Spleen (tissue), 7 donors: ENCODE measurements around the gene CNEP1R1.

Experiments used
- CTCF ChIP-seq, 11 experiments: fragments of 200-600 bp in 7 of 11; fragments of 450-650 bp in 4 of 11; sonication (generic) in 4 of 11; IDR thresholded peaks in 8 of 11; conservative IDR thresholded peaks in 3 of 11; 1 replicate in 7 of 11; 2 replicates in 4 of 11; pipeline versions ENCODE4 v1.4.0 to v1.8.0; 2016 to 2021; ENCODE audit warnings: antibody characterized with exemption in 11 of 11, inconsistent platforms in 4 of 11, mild to moderate bottlenecking in 1 of 11
- POLR2A ChIP-seq, 3 donors: fragments of 450-650 bp; IDR thresholded peaks; one replicate each; pipeline ENCODE4 v1.5.1; 2017; ENCODE audit warnings: antibody characterized with exemption in 3 of 3, mild to moderate bottlenecking in 1 of 3
- POLR2AphosphoS5 ChIP-seq, 3 donors: sonication (generic); formaldehyde crosslinking; IDR thresholded peaks; one replicate each; pipeline ENCODE4 v1.5.1; 2017; ENCODE audit warnings: antibody characterized with exemption in 3 of 3
- donor health status: DM: no; HTN: no; CAD: no; lungs with moderate emphysema.
- donor health status: DM: no; HTN: no; CAD: no.
- donor health status: DM: no; HTN: no; CAD: no.

GRCh38 chr16:50007744-50008143 lies 17.3 kb upstream of the CNEP1R1 start:
- TF ChIP-seq CTCF (IDR thresholded peaks at IDR 0.05 in 8 of 11, conservative IDR thresholded peaks at IDR 0.05 in 3 of 11) (no peak), POLR2A (IDR thresholded peaks at IDR 0.05) (no peak), POLR2AphosphoS5 (IDR thresholded peaks at IDR 0.05) (no peak)
